A673 (cell line): ENCODE results near the gene EIF4E2.

Experiments
- CTCF ChIP-seq: fragments of 300-800, 200-600 bp; sonication (generic); conservative IDR thresholded peaks from 2 replicates; pipeline ENCODE4 v1.5.1; 2017; ENCODE audit warnings: low read depth, mild to moderate bottlenecking, antibody characterized with exemption, low read length, moderate library complexity, mixed read lengths
- EZH2 ChIP-seq: fragments of 200-600 bp; sonication (generic); IDR thresholded peaks from 2 replicates; pipeline ENCODE4 v1.6.1; 2017; ENCODE audit warnings: borderline replicate concordance, low read depth, mild to moderate bottlenecking, mixed read lengths, antibody characterized with exemption, low read length; ENCODE audit not compliant: poor library complexity, severe bottlenecking

GRCh38 chr2:232506709-232507108 is 43.8 kb upstream of the EIF4E2 start:
- TF ChIP-seq CTCF (no peak), EZH2 (no peak)
